Dermis blood vessel endothelial cell (primary cell): ENCODE measurements around the gene SLC34A3. TPM values are rescaled to one million over a fixed set of nuclear protein-coding genes. Genes with fewer than 3 reads are reported as not detected.
A peak's percentile ranks its signal among the peaks of the same experiment; 100 is the strongest.

Experiments used
- DNase-seq: peaks from one replicate; pipeline ENCODE4 v3.0.0; 2010
- total RNA-seq: library from RNA; depleted of rRNA; stranded (reverse); fragments of >200 nt; gene quantifications from 2 replicates; pipeline ENCODE4 v1.2.3, GENCODE V29; 2014

Gene SLC34A3
- total RNA-seq, 1 donor from 2014 or later: not detected

DNA sequence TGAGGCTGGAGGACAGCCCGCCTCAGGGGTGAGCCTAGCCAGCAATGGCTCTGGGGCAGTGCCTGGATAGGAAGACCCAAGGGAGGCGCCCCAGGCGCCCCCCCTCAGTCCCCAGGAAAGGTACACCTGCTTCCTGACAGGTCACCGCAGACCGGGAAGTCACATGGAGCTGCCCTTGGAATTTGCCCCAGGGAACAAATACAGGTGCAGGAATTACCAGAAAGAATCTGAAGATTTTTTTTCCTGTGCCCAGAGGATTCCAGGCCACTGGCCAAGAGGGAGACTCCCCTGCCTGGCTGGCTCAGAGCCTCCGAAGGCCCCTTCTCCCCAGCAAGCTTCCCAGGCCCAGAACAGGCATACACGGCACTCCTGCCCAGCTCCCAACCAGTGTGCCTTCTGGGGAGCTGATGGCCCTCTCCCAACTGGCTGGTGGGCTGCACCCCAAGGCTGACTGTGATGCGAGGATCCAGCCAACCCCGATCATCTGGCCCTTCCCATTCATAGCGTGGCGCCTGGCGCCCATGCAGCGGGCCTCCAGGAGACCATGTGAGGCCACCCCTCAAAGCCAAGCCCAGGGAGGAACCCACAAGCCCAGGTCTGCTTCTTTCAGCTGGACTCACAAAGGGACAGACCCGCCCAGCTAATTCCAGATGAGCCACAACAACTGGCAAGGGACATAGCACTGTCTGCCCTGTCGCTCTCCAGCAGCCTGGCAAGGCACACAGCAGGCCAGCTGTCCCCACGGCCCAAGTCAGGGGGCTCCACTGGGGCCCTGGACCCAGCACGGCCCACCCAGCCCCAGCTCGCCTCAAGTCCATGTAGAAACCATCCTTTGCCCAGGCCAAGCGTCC is 32.4 kb upstream of the SLC34A3 start:
- no peak for DNase-seq

DNA sequence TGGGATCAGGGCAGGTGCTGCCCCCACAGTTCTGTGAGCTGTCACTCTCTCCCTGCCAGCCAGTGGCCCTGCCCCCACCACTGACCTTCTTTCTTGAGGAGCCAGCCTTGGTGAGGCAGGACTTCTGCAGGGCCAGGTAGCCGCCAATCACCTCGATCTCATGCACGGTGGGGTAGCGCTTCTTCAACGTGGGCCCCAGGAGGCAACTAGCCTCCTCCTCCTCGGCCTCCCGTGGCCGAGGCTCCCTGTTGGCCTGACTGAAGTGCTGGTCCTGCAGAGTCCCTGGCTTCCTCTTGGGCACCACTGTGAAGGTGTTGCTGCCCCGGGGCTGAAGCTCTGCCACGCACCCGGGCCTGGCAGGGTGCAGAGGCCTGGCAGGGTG is 31.8 kb upstream of the SLC34A3 start:
- DNase-seq: no peak

DNA sequence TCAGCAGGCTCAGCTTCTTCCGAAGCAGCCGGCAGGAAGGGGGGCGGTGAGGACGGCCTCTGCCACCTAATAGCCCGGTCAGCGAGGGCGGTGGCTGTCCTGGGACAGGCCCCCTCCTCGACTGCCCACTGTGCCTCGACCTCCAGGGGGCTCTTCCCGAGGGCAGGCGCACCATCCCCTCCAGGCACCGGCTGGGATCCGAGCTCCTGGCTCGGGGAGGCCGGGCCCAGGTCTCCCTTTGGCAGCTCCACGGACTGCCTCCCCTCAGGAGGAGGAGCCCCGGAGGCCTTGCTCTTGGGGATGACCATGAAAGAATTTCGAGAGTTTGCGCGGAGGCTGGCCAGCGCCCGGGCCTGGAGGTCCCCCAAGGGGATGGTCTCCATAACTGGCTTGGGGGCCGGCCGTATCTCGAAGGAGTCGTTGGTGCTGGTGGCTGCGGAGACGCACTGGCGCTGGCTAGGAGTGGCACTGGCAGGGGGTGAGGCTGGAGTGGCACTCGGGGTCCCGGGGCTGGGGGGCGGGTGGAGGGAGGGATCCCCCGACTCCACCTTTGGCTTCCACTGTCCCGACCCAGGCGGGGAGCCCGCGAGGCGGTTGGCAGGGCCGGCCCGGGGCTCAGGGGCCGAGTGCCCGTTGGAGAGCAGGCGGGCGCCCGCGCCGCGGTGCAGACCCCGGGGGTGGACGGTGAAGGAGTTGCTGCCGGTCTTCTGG is 31.1 kb upstream of the SLC34A3 start:
- DNase-seq: no peak

DNA sequence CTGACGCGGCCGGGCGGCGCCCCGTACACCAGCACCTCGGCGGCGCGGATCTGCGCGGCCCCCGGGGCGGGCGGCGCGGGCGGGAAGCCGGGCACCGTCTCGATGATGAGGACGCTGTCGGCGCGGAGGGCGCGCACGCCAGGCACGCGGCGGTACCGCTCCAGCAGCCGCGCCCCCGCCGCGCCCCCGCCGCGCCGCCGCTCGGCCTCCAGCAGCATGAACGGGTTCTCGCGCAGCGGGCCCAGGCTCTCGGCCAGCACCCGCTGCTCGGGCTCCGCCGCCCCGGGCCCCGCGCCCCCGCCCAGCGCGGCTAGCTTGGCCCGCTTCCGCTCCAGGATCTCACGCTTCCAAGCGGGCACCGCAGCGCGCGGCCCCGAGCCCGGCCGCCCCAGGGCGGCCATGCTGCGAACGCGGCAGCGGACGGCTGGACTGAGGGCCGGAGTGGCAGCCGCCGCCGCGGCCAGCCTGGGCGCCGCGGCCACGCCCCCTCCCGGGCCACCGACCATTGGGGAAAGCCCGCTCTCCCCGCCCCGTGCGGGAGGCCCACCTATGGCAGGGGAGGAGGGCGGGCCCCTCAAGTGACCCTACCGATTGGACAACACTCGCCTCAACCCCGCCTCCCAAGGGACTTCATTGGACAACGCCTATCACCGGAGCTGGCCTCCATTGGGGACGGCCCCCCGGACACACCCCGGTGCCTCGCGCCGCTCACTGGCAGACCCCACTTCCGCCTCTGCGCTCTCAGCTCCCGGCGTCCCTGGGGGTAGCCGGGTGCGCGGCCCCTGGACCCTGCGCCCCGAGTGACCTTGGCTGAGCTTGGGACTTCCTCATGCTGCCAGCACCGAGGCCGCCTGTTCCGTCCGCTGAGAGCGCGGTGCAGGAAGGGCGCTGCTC is 30.1 kb upstream of the SLC34A3 start, which contains the start of gene TPRN:
Gene TPRN, minus strand, starts transcription at position 431 of the 894 bp plus-strand sequence. Its CDS starts 30 bp downstream, at position 401.
- DNase-seq: peak; percentile 99

DNA sequence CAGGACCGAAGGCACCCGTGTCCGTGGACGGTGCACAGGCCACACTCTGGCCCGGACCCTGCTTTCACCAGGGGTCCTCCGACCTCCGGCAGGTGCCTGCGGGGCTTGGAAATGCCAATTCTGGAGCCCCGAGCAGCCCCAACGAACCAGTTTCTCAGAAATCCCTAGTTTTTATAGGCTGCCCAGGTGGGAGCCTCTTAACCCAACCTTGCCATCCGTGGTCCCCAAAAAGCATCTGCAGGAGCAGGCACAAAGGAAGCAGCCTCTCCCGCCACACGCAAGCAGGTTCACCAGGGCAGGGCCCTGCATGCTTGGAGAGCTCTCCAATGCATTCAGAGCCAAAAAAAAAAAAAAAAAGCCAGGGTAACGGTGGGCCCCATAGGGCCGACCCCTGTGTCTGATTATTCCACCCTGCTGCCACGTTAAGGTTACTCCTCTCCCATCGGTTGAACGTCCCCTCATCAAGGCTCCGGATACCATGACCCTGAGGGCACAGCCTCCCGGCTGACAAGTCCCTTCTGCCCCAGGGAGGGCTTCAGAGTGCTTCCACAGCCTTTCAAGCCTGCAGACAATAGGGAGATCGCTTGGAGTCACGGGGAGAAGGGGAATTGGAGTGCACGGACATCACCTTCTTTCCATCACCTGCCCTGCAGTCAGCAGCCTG is 29.4 kb upstream of the SLC34A3 start:
- DNase-seq: no peak

DNA sequence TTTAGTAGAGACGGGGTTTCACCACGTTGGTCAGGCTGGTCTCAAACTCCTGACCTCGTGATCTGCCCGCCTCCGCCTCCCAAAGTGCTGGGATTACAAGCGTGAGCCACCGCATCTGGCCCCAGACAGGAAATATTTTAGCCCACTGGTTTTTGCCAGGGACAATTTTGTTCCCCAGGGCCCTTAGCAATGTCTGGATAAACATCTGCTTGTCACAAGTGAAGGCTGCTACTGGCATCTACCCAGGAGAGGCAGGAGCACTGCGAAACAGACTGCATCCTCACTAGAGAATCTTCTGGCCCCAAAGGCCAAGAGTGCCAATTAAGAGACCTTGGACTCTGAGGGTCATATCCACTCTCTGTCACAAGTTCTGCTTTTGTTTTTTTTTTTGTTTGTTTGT is 27.7 kb upstream of the SLC34A3 start:
- no peak for DNase-seq

DNA sequence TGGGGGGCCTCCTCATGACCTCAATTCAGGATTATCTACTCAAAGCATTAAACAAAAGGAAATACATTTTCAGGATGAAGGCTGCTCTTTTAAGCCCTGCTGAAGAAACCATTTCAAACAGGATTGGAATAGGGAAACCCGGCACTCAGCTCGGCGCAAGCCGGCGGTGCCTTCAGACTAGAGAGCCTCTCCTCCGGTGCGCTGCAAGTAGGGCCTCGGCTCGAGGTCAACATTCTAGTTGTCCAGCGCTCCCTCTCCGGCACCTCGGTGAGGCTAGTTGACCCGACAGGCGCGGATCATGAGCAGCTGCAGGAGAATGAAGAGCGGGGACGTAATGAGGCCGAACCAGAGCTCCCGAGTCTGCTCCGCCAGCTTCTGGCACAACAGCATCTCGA is 26.0 kb upstream of the SLC34A3 start:
- no peak for DNase-seq

DNA sequence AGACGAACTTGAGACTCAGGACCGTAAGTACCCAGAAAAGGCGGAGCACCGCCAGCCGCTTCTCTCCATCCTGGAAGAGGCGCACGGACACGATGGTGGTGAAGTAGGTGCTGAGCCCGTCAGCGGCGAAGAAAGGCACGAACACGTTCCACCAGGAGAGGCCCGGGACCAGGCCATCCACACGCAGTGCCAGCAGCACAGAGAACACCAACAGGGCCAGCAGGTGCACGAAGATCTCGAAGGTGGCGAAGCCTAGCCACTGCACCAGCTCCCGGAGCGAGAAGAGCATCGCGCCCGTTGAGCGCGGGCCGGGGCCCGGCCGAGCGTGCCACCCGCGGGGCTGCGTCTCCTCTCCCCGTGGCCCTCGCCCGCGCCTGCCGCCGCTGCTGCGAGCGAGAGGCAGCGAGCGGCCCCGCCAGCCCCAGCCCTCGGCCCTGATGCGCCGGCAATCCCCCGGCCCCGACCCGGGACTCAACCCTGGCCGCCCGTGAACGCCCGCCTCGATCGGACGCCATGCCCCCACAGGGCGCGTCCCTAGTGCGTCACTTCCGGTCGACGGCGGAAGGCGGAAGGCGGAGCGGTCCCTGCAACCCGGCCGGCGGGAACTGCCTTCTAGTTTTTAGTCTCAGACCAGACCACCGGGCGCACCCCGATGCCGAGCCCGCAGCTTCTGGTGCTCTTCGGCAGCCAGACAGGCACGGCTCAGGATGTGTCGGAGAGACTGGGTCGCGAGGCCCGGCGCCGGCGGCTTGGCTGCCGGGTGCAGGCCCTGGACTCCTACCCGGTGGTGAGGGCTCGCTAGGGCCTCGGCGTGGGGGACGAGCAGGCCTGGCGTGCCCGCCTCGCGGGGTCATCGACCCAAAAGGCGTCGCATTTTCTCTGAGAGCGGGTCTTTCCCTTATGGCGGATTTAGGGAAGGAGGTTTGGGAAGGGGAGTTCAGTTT is 25.3 kb upstream of the SLC34A3 start, which contains the start of the genes NDOR1 and TMEM203:
Gene NDOR1, plus strand, starts transcription at position 575 of the 944 bp plus-strand sequence. Its CDS starts 78 bp downstream, at position 653.
Gene TMEM203, minus strand, starts transcription at position 523 of the 944 bp plus-strand sequence. Its CDS starts 234 bp downstream, at position 289.
- DNase-seq: peak; percentile 91

DNA sequence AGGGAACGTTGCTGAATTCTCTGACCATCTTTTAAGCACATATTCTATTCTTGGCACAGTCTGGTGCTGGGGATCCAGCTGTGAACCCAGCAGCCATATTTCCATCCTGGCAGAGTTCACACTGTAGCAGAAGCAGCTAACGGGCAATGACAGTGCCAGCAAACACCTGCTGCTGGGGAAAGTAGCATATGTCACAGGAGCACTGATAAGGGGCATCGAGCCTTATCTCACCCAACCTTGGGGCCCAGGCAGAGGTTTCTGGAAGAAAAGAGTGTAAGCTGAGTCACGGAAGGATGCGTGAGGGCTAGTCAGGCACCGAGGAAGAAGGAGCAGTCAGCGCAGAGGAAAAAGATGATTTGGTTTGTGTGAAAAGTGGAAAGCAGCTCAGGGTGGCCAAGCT is 24.1 kb upstream of the SLC34A3 start:
- DNase-seq: no peak

DNA sequence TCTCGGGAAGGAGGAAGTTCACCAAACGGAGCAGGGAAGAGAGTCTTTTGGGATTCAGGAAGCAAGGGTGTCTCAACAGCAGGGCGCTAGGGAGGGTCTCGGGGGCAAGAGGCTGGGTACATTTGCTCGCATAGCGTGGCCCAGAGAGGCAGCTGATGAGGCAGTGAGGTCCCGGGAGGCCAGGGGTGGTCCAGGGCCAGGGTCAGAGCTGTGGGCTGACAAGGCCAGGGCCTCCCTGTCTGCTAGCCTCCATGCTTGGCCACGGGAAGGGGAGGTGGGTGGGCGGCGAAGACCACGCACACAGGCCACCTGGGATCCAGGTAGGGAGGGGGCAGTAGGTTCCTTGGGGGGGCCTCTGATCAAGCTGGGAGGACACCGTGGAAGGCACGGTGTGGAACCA is 19.2 kb upstream of the SLC34A3 start:
- DNase-seq: no peak

DNA sequence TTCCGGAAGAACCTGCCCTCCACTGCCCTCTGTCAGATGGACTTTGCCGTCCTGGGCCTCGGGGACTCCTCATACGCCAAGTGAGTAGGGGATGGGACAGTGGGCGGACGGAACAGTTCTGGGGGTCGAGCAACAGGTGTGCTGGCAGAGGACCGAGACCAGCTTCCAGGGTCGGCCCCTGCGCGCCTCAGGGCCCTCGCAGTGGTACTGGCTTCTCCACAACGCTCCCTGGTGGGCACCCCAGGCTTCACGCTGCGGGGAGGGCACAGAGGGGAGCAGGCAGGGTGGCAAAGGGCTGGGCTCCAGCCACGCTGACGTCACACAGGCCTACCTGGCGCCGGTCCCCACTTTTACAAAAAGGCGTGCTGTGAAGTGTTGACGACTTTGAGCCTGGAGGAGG is 18.2 kb upstream of the SLC34A3 start:
- no peak for DNase-seq

DNA sequence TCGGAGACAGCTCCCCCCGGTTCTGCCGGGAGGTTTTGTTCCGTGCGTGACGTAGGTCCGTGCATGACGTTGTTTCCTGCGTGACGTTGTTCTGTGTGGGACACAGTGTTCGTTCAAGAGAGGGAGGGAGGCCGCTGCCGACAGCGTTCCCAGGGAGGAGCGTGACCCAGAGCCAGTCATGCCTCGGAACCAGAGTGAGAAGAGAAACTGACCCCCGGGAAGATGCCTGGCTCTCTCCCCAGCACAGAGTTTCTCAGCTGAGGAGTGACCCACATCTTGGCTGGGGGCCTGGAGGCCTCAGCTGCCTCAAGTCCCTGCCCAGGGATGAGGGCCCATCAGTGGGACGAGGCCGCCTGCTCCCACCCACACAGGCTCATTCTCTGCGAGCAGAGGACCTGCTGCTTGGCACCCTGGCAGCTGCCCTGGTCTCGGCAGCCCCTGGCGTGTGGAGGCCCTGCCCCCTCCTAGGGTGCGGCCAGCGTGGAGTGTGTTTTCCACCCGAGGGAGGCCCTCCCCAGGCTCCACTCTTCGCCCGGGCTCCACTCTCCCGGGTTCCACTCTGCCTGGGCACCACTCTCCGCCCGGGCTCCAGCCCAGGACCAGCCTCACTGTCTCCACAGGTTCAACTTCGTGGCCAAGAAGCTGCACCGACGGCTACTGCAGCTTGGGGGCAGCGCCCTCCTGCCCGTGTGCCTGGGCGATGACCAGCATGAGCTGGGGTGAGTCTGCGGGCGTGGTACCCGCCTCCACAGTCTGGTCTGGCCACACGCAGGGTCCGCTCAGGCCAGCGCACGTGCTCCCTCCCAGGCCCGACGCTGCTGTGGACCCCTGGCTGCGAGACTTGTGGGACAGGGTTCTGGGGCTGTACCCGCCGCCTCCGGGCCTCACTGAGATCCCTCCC is 17.3 kb upstream of the SLC34A3 start:
- no peak for DNase-seq

DNA sequence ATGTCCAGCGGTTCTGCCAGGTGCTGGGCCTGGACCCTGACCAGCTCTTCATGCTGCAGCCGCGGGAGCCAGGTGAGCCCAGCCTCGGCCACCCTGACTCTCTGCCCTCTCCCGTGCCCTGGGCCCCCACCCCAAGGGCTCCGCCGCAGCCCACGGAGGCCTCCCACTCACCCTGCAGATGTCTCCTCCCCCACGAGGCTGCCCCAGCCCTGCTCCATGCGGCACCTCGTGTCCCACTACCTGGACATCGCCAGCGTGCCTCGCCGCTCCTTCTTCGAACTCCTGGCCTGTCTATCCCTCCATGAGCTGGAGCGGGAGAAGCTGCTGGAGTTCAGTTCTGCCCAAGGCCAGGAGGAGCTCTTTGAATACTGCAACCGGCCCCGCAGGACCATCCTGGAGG is 16.1 kb upstream of the SLC34A3 start:
- no peak for DNase-seq

DNA sequence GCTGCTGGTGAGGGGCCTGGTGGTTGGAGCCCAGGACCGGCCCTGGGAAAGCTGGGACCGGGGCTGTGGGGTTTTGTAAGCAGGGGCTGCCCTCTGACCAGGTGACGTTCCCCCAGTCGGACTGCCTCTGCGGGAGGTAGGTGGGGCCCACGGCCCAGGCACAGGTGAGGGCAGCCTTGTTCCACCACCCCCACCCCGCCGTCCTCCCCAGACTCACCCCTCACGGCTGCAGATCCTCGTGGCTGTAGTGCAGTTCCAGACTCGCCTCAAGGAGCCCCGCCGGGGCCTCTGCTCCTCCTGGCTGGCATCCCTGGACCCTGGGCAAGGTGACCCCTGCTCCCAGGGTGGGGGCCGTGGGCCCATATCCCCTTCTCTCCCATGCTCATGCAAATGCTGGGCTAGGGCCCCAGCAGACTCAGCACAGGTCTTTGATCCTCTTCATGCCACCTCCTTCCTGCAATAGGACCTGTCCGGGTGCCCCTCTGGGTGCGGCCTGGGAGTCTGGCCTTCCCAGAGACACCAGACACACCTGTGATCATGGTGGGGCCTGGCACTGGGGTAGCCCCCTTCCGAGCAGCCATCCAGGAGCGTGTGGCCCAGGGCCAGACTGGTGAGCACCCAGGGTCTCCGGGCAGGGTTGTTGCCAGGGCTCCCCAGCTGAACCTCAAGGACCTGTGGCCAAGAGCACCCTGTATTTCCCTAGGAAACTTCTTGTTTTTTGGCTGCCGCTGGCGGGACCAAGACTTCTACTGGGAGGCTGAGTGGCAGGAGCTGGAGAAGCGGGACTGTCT is 15.3 kb upstream of the SLC34A3 start:
- DNase-seq: no peak

DNA sequence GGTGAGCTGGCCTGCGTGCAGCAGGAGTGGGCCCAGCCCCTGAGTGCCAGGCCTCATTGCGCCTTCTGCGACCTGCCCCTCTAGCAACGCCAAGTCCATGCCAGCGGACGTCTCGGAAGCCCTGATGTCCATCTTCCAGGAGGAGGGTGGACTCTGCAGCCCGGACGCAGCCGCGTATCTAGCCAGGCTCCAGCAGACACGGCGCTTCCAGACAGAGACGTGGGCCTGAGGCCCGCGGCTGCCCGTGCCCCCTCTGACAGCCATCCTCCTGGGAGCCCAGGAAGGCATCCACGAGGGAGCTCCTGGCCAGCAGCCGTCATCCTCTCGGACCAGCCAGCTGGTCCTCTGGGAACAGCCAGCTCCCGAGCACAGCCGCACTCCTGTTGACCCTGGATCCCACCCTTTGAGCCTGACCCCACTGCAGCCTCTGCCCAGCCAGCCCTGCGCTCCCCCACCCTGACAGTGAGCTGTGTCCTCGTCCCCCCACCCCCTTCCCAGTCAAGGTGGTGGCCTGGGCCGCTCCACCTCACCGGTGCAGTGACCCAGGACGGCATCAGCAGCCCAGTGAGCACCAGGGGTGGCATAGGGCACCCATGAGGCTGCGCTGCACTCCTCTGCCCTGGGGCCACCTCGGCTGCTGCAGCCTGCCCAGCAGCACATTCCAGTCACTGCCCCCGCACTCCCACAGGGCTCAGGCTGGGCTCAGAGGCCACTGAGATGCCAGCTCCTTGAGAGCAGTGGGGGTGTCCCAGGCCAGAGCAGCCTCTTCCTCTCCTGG is 14.3 kb upstream of the SLC34A3 start:
- no peak for DNase-seq

DNA sequence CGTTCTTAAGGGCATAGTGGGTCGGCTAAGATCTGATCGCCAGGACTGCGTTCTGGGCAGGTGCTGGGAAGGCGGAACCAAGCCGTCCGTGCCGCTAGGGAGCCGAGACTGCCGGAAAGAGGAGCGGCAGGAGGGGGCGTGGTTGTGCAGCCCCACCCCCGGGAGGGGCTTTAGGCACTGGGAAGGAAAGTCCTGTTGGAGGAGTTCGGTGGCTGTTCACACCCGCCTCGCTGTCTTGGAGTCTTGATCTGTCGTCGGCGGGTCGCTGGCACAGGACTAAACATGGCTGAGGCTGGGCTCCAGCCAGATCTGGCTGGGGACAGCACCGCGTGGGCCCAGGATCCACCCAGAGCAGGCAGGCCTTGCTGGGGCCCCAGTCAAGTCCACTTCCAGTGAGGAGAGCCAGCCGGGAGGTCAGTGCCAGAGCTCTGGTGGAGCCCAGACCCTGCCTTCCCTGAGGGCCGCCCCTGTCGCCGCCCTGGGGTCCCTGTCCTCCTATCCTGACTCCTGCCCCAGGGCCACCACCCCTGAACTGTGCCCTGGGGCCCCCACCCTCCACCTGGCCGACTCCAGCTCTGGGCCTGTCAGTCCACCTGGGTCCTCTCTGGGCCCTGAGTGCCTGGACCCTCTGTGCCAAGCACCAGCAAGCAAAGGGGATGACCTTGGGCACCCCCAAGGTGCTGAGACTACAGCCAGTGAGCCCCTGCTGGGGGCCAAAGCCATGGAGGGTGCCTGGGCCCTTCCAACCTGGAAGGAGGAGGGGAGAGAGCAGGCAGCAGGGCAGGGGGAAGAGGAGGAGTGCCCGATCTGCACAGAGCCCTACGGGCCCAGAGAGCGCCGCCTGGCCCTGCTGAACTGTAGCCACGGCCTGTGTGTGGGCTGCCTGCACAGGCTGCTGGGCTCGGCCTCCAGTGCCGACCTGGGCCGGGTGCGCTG is 13.2 kb upstream of the SLC34A3 start:
- no peak for DNase-seq

DNA sequence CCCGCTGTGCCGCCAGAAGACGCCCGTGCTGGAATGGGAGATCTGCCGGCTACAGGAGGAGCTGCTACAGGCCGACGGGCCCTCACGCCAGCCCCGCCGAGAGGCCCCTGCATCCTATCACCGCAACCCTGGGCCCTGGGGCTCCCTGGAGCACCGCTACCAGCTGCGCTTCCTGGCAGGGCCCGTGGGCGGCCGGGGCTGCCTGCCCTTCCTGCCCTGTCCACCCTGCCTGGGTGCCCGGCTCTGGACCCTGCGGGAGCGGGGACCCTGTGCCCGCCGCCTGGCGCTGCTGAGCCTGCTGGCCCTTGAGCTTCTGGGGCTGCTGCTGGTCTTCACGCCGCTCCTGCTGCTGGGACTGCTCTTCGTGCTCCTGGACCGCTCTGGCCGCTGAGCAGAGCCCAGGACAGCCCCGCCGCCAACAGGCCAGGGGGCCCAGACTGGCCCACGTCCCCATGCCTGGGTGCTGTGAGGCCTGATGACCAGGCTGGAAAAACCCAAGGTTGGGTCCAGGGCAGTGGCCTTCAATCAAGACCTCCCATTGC is 12.4 kb upstream of the SLC34A3 start:
- no peak for DNase-seq
